Measurements from ENCODE around the gene PHKA2. TPM values are rescaled to one million over a fixed set of nuclear protein-coding genes. Genes with fewer than 3 reads are reported as not detected.

Gene PHKA2
- total and polyA plus RNA-seq, 2 of the 4 experiments (the other 2 are of a cell fraction) = 10.0 to 21.5 TPM

- ChIA-PET CTCF (no interaction called here), POLR2A (ENCODE audit: unreplicated experiment) (no interaction called here)
- no TSS peak for BruUV-seq (replicated peaks)
- Histone ChIP-seq H3K27ac (ENCODE audit: insufficient read depth, low read length) (no peak overlapping the region), H3K18ac (ENCODE audit: low read depth, low read length) (no peak overlapping the region), H4K5ac (ENCODE audit: low read depth, low read length) (no peak overlapping the region), H4K8ac (ENCODE audit: low read depth in 2 of 2, low read length in 2 of 2) (no peak overlapping the region), H3K23ac (ENCODE audit: low read depth, low read length) (no peak overlapping the region), H4K91ac (ENCODE audit: insufficient read depth, low read depth, low read length) (no peak overlapping the region), H3K4me3 (ENCODE audit: insufficient read depth, low read depth, low read length) (no peak overlapping the region), H3K9me3 (ENCODE audit: control insufficient read depth, insufficient read depth, low read length) (no peaks in the 10 kb centered on the region), H3K36me3 (ENCODE audit: control insufficient read depth, insufficient read depth, low read length) (peaks cover 4% of the 10 kb centered on the region; the same call in 1 of the 2 replicates), H3K9me1 (ENCODE audit: insufficient read depth, low read length) (no peaks in the 10 kb centered on the region), H2BK5ac (ENCODE audit: low read depth, low read length, poor library complexity, severe bottlenecking) (no peak overlapping the region), H2BK120ac (ENCODE audit: low read depth, low read length) (no peak overlapping the region), H3K4me1 (ENCODE audit: control insufficient read depth, insufficient read depth, low read length) (no peaks in the 10 kb centered on the region), H4K20me1 (ENCODE audit: insufficient read depth, low read length) (no peaks in the 10 kb centered on the region), H2BK20ac (ENCODE audit: low read depth, low read length) (no peak overlapping the region), H3K79me1 (ENCODE audit: low read depth in 1 of 2, low read length in 2 of 2) (no peaks in the 10 kb centered on the region), H3K14ac (replicated peaks; ENCODE audit: low read depth, low read length) (no peak overlapping the region), H2AK5ac (ENCODE audit: low read depth, low read length) (no peak overlapping the region), H2AFZ (replicated peaks; ENCODE audit: low read length, poor library complexity) (no peak overlapping the region), H3K4me2 (ENCODE audit: low read depth, low read length) (no peak overlapping the region), H2BK15ac (ENCODE audit: low read depth, low read length) (no peak overlapping the region), H3K27me3 (ENCODE audit: control insufficient read depth, insufficient read depth, low read length) (no peaks in the 10 kb centered on the region), H3K4ac (ENCODE audit: low read depth, low read length) (no peak overlapping the region), H3K56ac (ENCODE audit: extremely low read depth, insufficient read depth, low read length) (no peak overlapping the region), H3K9ac (ENCODE audit: low read depth, low read length) (no peak overlapping the region), H2AK9ac (replicated peaks; ENCODE audit: low read depth, low read length, poor library complexity) (no peak overlapping the region)
- 50% methylated on average over 1 of the region's 1 CpG; no CpG with 5 or more reads in 1 of the 2 experiments for WGBS, 2 experiments (ENCODE audit: extremely low coverage in 2 of 2, insufficient read length in 1 of 2)
- in situ Hi-C loops (cut with MboI; ENCODE audit: low sequenced_read_pairs) (loop anchor here (10.0 kb wide), 1 partner anchor 533 kb away; no protein-coding TSS in a partner anchor), dilution Hi-C loops (cut with HindIII; ENCODE audit: low sequenced_read_pairs, unreplicated experiment) (no loop called here), intact Hi-C loops (cut with micrococcal nuclease) (no loop called here)
- no peak for TF ChIP-seq RFX5 (IDR thresholded peaks at IDR 0.05; ENCODE audit: low read depth, low read length)
- no peak for TF ChIP-seq RAD21 (IDR thresholded peaks at IDR 0.05; ENCODE audit: low read length)
- TF ChIP-seq POLR2A (IDR thresholded peaks at IDR 0.05; ENCODE audit: low read depth, low read length) = no peak
- TF ChIP-seq CHD1 (IDR thresholded peaks at IDR 0.05; ENCODE audit: low read depth, low read length) = no peak
- no peak for TF ChIP-seq USF2 (IDR thresholded peaks at IDR 0.05; ENCODE audit: low read depth, low read length)
- TF ChIP-seq MAFK (IDR thresholded peaks at IDR 0.05; ENCODE audit: low read depth, low read length) = no peak
- no peak for TF ChIP-seq MXI1 (IDR thresholded peaks at IDR 0.05; ENCODE audit: borderline replicate concordance, low read depth, low read length)
- TF ChIP-seq CTCF (conservative IDR thresholded peaks at IDR 0.05; ENCODE audit: low read depth, low read length) = no peak
- no peak for TF ChIP-seq CEBPB (IDR thresholded peaks at IDR 0.05; ENCODE audit: low read depth, low read length)
- no peak for TF ChIP-seq ELK1 (IDR thresholded peaks at IDR 0.05; ENCODE audit: borderline replicate concordance, low read depth, low read length)
- DNase-seq (no peak), ATAC-seq (ENCODE audit: low read depth) (no peak)
These were observed 56.4 kb downstream of the PHKA2 start for GRCh38 chrX:18927558-18927957.
